ENCODE data around the gene PREX1.
"Not testable (repeated sequence)": the region's sequence is repeated elsewhere in the genome, so short reads cannot be mapped to it uniquely, and the experiment has no call there.

Gene PREX1

DNA sequence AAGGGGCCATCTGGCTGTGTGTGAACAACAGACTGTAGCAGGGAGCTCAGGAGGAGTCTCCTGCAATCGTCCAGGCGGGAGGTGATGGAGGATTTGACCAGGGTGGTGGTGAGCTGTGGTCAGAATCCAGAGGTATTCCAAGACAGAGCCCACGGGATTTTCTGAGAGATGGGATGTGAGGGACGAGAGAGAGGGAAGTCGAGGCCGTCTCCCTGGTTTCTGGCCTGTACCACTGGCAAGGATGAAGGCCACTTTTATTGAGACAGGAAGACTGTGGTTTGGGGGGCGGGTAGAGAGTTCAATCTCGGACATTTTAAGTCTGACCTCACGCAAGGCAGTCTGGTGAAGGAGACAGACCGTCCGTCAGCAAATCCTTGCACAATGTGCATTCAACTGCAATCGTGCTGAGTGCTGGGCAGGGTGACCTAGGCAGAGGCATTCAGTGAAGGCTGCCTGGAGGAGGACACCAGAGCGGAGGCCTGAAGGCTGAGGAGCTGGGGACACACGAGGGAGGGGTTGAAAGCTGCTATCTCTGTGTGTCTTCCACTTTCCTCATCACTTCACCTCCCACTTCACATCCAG is 53.9 kb downstream of the PREX1 start:
- DNase-seq (ENCODE audit: low read depth in 2 of 2) = no peak

DNA sequence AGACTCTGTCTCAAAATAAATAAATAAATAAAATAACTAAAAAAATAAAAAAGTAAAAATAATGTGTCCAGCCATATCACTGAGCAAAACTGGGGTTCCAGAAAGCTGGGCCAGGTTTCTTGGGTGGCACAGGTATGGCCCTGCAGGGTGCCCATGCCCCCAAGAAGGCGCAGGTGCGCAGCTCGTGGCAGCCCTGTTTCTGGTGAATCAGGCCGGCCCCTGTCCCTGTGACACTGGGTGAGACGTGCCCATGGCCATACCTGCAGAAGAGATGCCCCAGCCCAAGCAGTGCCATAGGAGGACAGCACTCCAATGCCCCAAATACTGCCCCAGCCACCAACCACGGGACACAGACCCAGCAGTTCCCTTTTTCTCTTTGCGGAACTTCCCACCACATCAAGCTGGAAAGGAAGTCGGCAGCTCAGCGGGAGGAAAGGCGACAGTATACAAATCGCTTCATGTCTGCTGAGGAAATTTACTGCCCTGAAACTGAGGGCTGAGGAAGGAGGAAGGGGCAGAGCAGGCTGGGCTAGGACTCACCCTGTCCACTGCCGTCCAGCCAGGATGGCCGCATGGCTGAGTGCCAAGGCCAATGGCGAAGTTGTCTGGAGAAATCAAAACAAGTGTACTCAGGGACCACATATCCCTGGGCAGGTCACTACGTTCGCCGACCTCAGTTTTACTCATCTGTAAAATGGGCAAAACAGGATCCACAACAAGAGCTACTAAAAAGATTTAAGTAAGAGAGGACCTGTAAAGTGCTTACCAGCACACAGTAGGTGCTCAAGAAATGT is 55.4 kb downstream of the PREX1 start:
- DNase-seq (ENCODE audit: low read depth in 2 of 2) = no peak

DNA sequence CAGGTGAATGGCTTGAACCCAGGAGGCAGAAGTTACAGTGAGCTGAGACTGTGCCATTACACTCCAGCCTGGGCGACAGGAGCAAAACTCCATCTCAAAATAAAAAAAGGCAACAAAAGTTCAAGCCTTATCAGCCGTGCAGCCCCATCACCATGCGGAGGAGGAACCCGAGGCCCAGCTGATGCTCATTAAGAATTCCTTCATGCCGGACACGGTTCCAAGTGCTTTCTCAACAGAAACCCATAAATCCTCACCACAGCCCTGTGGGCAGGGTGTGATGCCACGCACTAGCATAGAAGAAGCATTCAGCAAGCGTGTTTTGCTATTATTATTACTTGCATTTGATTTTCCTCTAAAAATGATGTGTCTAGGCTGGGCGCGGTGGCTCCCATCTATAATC is 56.3 kb downstream of the PREX1 start:
- DNase-seq (ENCODE audit: low read depth in 2 of 2) = no peak

DNA sequence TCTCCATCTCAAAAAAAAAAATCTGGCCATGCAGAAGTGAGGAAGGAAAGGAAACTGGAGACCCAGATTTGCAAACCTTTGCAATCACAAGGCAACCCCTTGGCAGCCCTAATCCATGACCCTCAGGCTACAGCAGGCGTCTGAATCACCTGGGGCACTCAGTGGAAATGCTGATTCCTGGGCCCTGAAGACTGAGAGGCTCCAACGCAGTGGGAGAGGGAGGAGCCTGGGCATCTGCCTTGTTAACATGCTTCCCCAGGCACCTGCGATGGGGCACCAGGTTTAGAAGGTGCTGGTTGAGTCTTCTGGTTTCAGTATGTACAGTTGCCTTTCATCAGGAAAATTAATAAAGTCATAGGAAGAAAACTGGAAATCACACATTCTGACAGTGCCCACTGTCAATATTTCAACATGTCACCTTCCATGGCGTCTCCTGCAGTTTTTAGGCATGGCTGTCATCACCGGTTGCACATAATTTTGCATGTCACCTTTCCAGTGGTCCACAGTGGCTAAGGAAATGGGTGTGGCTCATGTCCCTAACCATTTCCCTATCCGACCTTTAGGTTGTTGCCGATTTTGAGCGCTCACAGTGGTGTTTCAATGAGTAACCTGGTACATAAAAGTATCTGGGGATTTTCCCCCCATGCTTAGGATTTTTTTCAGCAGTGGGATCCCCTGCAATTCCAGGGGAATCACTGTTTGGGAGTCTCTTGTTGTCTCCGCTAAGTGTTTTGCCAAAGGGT is 56.9 kb downstream of the PREX1 start:
- DNase-seq (ENCODE audit: low read depth in 2 of 2) = no peak

DNA sequence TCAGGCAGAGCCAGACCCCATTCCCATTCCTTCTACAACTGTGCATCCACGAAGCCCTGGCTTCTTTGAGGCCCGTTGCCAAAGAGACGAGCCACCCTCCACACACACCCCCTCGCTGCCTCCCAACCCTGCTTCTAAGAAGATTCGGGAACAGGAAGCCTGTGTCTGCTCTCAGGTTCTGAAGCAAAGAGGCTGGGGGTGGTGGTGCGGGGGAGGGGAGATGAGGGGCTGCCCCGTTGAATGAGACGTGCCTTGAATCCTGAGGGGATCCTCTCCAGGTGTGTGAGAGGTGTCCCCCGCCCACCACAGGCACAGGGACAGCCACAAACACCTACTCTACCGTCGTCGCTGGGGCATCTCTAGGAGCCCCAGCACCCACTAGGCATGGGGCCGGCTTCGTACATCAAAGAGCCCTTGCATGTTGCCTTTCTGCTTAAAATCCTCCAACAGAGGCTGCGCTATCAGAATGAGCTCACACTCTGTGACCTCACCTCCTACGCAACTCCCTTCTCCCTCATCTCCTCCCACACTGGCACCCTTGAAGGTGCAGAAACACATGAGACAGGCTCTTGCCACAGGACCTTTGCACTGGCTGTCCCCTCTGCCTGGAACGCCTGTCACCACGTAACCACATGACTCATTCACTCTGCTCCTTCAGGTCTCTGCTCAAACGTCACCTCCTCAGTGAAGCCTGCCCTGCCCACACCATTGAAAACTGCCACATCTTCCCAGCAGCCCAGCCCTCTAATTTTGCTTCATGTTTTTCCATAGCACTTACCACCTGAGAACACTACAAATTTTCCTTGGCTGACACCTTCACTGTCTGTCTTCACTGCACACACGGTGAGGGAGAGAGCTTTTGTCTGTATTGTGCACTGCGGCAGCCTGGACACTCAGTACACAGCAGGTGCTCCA is 58.5 kb downstream of the PREX1 start:
- DNase-seq (ENCODE audit: low read depth in 2 of 2) = peak; percentile 84 to 94

DNA sequence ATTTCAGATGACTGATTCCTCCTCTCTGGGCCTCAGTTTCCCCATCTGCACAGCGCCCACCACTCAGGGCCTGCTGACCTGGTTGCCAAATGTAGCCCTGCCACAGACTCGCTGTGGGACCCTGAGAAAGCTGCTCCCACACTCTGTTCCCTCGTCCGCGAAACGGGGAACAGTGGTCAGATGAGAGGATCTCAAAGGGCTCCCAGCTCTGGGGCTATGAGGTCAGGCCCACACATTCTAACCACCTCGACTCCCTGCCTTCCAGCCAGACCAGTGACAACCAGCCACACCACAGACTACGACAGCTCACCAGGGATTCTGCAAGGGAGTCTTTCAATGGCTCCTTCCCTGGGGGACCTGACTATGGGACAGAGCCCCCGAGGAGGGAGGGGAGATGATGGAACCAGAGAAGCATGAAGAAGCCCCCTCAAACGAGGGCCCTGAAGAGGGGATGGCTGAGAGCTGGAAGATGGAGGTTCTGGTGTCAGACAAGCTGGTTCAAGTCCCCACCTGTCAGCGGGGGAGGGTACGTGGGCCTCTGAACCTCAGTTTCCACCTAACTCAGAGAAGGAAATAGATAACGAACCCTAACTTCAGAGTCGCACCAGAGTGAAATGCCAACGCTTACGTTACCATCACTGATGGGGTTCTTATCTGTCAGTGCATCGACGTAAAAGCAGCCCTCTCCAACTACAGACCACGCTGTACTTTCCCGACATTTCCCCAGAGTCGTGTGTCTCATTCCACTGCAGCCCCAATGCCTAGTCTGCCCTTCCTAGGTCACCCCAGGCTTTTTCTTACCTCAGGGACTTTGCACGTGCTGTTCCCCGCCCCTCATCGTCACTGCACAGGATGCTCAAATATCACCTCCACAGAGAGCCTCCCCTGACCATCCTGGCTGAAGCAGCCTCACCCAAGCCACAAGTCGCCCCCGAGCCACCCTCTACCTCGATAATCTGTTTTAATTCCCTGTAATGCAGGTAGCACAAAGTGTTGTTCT is 60.5 kb downstream of the PREX1 start:
- DNase-seq (ENCODE audit: low read depth in 2 of 2) = peak in 1 of 2 donors; percentile 22

DNA sequence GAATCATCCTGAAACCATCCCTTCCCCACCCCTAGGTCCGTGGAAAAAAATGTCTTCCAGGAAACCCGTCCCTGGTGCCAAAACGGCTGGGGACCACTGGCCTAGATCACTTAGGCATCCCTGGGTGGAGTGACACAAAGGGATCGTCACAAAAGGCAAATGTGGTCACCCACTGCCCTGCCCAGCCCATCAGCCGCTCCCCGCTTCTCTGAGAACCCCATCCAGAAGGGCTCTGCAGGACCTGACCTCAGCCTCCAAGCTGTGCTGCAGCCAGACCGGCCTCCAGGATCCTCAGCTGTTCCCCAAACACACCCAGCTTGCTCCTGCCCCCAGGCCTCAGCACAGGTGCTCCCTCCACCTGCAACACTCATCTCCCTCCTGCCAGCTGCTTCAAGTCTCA is 61.6 kb downstream of the PREX1 start:
- DNase-seq (ENCODE audit: low read depth in 2 of 2) = no peak

DNA sequence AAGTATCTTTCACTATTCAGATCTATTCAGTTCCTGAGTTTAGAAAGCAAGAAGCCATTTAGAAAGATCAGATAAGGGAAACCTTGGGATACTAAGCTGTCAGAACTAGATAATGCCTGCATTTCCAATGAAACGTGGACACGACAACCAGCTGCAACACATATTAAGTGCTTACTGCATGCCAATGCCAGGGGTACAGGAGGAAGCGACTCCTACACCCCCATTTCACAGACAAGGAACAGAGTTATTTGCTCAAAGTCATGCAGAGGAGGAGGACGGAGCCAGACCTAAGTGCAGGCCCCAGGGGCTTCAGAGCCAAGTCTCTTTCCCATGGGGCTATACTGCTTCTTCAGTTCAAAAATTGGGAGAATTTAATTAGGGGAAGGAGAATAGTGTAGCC is 62.4 kb downstream of the PREX1 start:
- no peak for DNase-seq (ENCODE audit: low read depth in 2 of 2)

DNA sequence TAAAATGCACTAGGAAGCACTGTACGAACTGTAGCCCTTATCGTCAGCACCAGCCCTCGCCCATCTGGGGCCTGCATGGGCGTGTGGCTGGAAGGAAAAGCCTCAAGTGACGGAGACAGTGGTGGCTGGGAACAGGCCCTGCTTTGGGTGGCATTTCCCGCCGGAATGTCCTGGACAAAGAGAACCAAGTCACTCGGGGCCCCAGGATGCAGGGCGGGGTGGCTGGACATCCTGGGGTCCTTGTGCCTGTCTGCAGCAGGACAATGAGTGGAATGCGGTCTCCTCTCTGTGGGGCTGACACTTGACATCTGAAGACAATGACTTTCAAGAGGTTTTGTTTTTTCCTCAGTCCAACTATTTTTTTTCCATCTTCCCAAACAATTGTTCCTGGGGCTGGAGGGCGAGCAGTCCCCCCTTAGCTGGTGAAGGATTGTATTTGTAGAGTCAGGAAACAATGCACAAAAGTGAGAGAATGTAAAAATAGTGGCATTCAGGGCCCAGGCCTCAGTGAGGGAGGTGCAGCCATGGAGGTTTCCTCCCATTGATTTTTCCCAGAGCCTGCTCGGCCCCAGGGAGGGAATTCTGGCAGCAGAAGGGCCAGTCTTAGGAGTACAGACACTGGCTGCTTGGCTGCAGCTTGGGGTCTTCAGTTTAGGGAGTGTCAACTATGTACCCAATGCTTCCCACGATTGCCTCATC is 64.4 kb downstream of the PREX1 start:
- no peak for DNase-seq (ENCODE audit: low read depth in 2 of 2)

DNA sequence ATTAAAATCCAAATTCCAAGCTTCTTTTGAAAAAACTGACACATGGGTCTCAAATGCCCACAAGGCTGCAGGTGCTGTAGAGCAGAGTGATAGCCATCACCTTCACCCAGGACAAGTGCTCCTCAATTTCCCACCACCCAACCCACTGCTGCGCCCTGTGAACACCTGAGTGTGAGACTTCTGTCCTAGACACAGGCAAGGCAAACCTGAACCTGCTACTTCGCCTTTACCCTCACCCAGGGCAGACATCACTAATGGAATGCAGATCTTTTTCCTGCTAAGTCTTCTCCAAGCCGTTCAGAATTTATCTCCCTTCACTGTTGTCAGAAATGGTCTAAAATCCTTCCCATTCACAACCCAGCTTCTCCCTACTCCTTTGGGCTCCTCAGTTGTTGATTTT is 65.9 kb downstream of the PREX1 start:
- DNase-seq (ENCODE audit: low read depth in 2 of 2) = no peak

DNA sequence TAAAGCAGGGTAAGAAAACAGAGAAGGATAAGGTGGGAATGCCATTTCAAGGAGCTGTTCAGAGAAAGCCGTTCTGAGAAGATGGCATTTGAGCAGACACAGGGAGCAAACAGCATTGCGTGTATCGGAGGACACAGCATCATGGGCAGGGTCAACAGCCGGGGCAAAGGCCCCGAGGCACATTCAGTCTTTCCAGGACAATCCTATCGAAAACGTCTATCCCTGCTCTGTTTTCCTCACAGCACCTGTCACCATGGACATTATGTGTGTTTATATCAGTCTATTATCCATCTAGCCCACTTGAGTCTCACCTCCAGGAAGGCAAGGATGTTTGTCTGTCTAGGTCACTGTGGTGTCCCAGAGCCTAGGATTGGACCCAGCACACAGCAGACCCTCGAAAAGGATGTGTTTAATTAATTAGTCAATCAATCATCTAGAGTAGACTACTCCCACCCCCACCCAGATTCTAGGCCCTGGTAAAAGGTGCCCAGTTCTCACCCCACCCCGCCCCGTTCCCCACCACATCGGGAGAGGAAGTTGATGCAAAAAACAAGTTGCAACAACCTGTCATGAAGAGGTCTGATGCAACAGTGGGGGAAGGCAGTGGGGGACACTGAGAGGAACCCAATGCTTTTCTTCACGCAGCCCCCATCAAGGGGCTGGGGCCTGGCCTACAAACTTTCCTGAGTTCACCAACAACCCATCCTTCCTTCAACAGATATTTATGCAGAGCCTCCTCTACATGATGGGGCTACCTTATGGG is 66.6 kb downstream of the PREX1 start:
- DNase-seq (ENCODE audit: low read depth in 2 of 2) = no peak

DNA sequence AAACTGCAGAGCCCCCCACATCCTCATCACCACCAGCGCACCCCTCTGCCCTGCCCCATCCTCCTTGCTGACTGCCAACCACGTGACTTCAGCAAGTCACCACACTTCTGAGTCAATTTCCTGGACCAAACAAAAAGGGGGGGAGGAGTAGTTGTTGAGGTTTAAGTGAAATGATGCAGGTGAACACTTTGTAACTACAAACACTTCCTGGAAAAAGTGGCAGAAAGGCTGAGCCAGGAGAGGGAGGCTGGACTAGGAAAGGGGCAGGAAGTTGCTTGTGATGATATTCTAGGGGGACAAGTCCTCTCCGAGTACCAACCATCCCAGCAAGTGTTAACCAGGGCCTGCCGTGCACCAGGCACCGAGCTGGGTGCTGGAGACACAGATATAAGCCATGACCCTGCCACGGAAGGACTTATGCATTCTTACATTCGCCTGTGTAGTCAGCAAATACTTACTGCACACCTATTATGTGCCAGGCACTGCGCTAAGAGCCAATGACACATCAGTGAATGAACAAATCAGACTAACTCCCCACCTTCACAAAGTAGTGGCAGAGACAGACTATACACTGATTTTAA is 67.3 kb downstream of the PREX1 start:
- DNase-seq (ENCODE audit: low read depth in 2 of 2) = peak; percentile 51 to 67

DNA sequence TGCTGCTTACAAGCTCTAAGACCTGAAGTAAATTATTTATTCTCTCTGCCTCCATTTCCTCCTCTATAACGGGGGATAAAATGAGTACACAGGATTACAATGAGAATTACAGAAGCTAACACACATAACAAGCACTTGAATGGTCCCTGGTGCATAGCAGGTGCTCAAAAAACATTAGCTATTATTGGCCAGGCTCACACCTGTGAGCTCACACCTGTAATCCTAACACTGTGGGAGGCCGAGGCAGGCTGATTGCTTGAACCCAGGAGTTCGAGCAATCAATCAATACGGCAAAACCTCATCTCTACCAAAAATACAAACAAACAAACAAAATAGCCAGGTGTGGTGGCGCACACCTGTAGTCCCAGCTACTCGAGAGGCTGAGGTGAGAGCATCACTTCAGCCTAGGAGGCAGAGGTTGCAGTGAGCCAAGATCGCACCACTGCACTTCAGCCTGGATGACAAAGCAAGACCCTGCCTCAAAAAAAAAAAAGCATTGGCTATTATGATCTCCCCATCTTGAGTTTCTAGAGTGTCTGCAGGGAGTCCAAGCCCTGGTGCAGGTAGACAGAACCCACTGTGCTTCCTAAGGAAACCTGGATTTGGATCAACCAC is 68.1 kb downstream of the PREX1 start:
- no peak for DNase-seq (ENCODE audit: low read depth in 2 of 2)

DNA sequence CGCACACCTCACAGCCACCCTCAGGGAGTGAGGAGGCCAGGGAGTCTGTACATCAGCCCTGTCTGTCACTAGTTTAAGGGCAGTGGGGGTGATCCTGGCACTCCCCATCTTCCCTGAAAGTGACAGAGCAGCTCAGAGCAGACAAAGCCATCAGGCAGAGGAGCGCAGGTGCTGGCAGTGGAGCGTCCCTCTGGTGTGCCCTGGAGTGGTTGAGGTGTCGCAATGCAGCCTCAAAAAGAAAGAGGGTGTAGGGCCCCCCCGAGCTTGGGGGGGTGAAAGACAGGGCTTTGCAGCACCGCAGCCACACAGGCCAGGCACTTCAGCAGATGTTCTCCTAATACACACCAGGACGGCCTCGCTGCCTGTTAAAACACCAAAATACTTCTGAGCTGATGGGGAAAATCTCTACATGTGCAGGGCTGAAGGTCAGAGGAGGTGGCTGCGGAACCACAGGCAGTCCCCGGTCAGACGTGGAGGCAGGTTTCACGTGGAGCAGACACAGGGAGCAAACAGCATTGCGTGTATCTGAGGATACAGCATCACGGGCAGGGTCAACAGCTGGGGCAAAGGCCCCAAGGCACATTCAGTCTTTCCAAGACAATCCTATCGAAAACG is 69.5 kb downstream of the PREX1 start:
- peak in 1 of 2 donors; percentile 13 for DNase-seq (ENCODE audit: low read depth in 2 of 2)

DNA sequence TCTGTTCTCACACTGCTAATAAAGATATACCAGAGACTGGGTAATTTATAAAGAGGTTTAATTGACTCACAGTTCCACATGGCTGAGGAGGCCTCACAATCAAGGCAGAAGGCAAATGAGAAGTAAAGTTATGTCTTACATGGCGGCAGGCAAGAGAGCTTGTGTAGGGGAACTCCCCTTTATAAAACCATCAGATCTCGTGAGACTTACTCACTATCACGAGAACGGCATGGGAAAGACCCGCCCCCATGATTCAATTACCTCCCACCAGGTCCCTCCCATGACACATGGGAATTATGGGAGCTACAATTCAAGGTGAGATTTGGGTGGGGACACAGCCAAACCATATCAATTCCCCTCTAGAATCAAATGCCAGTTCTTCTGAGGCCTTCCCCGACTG is 71.0 kb downstream of the PREX1 start:
- not testable (repeated sequence) for DNase-seq (ENCODE audit: low read depth in 2 of 2)

DNA sequence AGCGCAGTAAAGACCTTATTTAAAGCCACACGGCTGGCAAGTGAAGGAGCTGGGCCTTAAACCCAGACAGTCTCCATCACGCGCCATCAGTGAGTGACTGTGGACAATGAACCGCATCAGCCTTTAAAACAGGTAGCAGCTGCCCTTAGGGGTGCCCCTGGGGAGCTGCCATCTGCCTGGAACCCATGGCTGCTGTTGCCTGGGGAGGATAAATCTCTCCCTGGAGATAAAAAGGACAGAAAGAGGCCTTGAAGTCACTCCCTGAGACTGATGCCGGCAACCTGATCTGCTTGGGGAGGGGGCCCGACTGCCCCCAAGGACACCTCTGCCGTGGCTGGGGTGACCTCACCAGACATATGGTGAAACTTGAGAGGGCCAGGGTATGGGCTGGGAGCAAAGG is 73.5 kb downstream of the PREX1 start:
- no peak for DNase-seq (ENCODE audit: low read depth in 2 of 2)

DNA sequence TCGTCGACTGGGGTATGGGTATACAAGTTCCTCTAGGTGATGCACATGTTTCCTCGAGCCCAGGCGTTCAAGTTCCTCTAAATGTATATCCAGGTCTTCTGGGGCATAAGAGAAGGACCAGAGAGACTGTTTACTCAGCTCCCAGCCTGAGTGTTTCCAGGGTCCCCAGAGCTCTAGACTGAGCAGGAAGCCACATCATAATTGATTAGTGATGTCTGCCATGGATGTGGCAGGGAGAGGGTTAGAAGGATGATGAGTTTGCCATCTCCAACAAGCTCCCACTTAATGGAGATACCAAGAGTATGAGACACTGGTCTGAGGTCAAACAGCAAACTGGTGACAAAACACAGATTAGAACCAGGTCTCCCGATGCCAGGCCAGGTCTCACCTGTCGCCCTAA is 74.8 kb downstream of the PREX1 start:
- no peak for DNase-seq (ENCODE audit: low read depth in 2 of 2)

DNA sequence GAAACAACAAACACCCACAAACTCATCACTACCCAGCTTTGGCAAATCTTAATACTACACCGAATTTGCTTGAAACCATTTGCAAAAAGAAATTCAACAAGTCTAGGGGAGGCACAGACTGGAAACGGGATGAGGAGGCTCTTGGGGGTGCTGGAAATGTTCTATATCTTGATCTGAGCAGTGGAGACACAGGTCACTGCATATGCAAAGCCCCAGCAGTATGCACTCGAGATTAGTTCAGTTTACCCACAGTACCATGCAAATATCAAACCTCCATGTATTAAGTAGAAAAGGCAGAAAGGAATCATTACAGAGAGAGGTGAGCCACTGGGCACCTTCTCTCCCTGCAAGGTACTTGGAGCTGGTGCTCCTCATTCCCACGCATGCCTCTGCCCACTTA is 75.9 kb downstream of the PREX1 start:
- DNase-seq (ENCODE audit: low read depth in 2 of 2) = no peak
